ENCODE results near the gene YJEFN3.
A peak's percentile ranks its signal among the peaks of the same experiment; 100 is the strongest.

YJEFN3 gene

DNA sequence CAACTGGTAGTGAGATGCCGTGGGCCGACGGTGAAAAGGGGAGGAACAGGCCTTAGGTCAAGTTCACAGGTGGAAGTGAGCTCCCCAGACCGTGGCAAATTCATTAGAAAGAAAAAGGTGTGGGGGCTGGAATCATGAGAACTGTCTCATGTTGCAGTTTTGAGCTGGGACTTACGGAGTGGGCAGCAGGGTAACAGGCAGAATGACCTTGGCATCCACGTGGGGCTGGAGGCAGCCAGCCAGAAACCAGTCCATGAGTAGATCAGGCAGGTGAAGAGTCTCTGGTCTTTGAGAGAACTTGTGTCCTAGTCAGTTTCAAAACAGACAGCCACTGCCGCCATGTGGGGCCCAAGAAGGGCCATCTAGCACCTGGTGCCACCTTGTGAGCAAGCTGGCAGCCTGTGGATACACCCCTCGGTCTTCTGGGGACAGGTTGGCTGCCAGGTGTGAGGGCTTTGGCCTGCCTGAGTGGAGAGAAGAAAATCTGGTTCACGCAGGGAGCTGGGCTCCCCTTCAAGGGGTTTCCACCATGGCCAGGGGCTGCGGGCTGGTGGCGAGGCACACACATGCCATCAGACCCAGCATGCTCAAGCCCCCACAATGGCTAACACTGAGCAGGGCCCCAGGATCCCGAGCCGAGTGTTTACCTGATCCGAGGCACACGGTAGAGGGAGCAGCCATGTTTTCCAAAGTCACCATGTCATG is 37.2 kb upstream of the YJEFN3 start:
- DNase-seq (ENCODE audit: low spot score in 2 of 2): no peak
- peaks cover 17% of the 10 kb centered on the region for H3K4me1 Mint-ChIP-seq

DNA sequence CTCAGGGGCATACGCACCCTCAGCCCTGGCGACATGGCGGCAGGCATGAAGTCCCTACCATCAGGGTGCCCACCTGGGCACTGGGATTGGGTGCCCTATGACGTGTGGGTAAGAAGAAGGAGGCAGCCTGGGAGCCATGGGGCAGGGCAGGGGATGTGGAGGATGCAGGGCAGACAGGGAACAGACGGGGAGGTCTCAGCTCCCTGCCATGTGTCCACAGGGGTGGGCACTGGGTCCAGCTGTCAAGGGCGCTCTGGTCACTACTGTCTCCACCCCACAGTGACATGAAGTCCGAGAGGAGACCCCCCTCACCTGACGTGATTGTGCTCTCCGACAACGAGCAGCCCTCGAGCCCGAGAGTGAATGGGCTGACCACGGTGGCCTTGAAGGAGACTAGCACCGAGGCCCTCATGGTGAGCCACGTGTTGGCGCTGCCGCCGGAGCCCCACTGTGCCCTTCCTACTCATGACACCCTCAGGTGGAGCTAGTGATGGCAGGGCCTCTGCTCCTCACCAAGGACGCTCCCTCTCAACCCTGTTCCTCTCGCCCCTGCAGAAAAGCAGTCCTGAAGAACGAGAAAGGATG is 36.6 kb upstream of the YJEFN3 start:
- Mint-ChIP-seq H3K4me3 (no peak overlapping the region), H3K36me3 (peaks cover 7% of the 10 kb centered on the region), H3K9me3 (no peaks in the 10 kb centered on the region), H3K4me1 (peaks cover 16% of the 10 kb centered on the region), H3K27me3 (no peaks in the 10 kb centered on the region), H3K27ac (no peak overlapping the region)
- no peak for DNase-seq (ENCODE audit: low spot score in 2 of 2)
- ATAC-seq (ENCODE audit: low read depth): no peak

More for the DNA sequence above, 37.2 kb upstream of the YJEFN3 start:
- Mint-ChIP-seq H3K27ac (no peak overlapping the region), H3K36me3 (peaks cover 10% of the 10 kb centered on the region), H3K27me3 (no peaks in the 10 kb centered on the region), H3K4me3 (no peak overlapping the region), H3K9me3 (no peaks in the 10 kb centered on the region)
- ATAC-seq (ENCODE audit: low read depth): no peak

DNA sequence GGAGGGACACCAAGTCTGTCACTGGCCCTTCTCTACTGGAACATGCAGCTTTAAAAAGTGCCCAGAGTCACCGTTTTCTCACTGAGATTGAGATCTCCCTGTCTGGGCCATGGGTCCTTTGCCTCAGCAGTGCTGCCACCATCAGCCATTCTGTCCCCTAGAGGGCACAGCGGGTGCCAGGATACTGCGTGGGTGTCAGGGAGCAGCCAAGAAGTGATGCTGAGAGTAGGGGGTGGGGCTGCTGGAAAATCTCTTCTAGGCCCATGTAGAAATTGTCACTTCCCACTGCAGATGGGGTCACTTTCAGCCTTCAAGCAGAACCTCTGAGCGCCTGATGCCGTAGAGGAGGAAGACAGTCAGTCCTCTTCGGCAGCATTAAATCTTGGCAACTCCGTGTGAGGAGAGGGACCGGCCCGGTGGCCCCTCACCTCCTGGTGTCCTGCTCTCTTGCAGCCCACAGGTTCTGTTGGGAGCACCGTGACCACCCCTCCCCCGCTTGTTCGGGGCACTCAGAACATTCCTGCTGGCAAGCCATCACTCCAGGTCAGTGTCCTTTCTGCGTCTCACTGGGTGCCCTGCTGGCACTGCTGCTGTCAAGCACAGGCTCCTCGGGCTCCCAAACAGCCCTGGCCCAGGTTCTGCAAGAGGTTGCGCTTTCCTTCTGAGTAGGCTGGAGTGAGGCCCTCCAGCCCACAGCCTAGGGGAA is 34.7 kb upstream of the YJEFN3 start:
- DNase-seq (ENCODE audit: low spot score in 2 of 2) (no peak), ATAC-seq (ENCODE audit: low read depth) (no peak)
- Mint-ChIP-seq H3K9me3 (no peaks in the 10 kb centered on the region), H3K27me3 (no peaks in the 10 kb centered on the region), H3K36me3 (peaks cover 7% of the 10 kb centered on the region), H3K27ac (no peak overlapping the region), H3K4me1 (peaks cover 12% of the 10 kb centered on the region), H3K4me3 (no peak overlapping the region)

DNA sequence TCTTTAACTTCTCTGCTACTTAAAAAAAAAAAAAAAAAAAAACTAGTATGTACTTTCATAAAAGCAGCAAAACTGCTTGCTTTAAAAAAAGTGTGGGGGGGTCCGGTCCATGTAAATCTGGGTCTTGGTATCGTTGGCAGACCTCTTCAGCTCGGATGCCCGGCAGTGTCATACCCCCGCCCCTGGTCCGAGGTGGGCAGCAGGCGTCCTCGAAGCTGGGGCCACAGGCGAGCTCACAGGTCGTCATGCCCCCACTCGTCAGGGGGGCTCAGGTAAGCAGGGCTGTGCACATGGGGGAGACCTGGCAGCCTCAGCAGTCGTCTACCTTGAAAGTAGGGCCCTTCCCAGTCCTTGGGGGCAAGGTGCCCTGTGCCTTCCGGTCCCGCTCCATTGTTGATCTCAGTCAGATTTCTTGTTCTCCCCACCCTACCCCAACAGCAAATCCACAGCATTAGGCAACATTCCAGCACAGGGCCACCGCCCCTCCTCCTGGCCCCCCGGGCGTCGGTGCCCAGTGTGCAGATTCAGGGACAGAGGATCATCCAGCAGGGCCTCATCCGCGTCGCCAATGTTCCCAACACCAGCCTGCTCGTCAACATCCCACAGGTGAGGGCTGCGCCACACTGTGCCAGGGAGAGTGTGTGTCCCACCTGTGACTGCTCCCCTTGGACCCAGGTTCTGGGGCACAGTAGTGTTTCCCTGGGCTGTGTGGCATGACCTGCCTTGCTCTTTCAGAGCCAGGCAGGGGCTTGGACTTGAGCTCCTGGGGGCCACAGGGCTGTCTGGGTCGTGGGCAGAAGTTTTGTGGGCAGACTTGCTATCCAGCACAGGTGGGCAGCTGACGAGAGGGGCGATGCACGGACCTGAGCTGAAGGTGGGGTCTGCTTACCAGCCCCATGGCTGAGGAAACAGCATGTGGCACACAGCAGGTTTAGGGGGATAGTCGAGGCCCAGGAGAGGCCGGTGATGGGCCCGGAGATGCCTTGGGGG is 32.8 kb upstream of the YJEFN3 start:
- ATAC-seq (ENCODE audit: low read depth): no peak
- H3K9me3 Mint-ChIP-seq: no peaks in the 10 kb centered on the region
- H3K4me1 Mint-ChIP-seq: no peaks in the 10 kb centered on the region
- H3K27ac Mint-ChIP-seq: peak overlapping the region; percentile 28
- no peak for DNase-seq (ENCODE audit: low spot score in 2 of 2)
- H3K27me3 Mint-ChIP-seq: no peaks in the 10 kb centered on the region
- no peak overlapping the region for H3K4me3 Mint-ChIP-seq
- peaks cover 8% of the 10 kb centered on the region for H3K36me3 Mint-ChIP-seq

DNA sequence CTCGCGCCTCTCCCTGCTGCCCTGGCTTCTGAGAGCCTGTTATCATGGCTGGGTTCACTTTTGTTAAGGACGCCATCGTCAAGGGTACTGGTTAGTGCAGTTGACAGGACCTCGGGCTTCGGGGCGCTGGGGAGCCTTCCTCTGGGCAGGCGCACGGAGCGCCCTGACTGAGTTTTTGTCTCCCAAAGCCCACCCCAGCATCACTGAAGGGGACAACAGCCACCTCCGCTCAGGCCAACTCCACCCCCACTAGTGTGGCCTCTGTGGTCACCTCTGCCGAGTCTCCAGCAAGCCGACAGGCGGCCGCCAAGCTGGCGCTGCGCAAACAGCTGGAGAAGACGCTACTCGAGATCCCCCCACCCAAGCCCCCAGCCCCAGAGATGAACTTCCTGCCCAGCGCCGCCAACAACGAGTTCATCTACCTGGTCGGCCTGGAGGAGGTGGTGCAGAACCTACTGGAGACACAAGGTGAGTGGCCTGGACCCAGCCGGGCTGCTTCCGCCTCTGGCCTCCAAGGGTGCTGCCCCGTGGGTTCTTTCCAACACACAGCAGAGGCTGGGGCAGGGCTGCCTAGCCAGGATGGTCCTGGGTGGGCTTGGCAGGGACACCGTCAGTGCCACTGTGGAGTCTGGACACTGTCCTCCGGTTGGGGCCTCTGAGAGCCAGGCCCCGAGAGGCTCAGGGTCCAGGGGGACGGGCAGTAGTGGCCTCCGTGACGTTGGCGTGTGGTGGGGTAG is 30.3 kb upstream of the YJEFN3 start:
- no peaks in the 10 kb centered on the region for H3K9me3 Mint-ChIP-seq
- peaks cover 24% of the 10 kb centered on the region for H3K36me3 Mint-ChIP-seq
- H3K4me1 Mint-ChIP-seq: no peaks in the 10 kb centered on the region
- no peak overlapping the region for H3K4me3 Mint-ChIP-seq
- ATAC-seq (ENCODE audit: low read depth) (no peak), DNase-seq (ENCODE audit: low spot score in 2 of 2) (no peak)
- H3K27me3 Mint-ChIP-seq: no peaks in the 10 kb centered on the region
- H3K27ac Mint-ChIP-seq: no peak overlapping the region

DNA sequence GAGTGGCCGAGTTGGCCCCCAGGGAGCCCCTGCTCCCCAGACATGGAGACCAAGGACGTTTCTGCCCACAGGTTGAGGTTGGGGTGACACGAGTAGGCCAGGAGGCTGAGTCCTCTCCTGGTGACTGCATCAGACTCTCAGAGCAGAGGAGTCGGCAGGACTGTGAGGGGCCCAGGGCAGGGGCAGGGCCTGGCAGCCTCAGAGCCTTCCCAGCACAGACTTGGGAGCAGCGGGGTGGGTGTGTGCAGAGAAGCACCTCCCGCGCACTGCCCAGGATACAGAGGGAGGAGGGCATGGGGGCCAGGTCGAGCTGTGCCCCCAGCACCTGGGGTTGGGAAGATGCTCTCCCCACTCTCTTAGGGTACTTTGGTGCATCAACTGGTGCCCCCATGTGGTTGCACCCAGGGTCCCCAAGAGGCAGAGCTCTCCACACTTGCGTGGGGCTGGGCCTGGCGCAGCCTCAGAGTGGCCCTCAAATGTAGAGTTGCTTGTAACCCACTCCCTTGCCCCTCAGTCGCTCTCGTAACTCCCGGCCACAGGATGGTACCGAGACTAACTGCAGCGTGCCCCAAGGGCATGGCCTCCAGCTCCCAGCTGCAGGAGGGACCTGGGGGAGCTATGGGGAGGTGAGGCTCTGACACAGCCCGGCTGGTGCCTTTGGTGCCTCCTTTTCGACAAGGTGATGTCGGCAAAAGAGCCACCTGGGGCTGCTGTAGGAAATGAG is 29.3 kb upstream of the YJEFN3 start:
- ATAC-seq (ENCODE audit: low read depth) (no peak), DNase-seq (ENCODE audit: low spot score in 2 of 2) (no peak)
- Mint-ChIP-seq H3K27ac (no peak overlapping the region), H3K4me3 (no peak overlapping the region), H3K27me3 (no peaks in the 10 kb centered on the region), H3K4me1 (no peaks in the 10 kb centered on the region), H3K9me3 (no peaks in the 10 kb centered on the region), H3K36me3 (peaks cover 26% of the 10 kb centered on the region)

DNA sequence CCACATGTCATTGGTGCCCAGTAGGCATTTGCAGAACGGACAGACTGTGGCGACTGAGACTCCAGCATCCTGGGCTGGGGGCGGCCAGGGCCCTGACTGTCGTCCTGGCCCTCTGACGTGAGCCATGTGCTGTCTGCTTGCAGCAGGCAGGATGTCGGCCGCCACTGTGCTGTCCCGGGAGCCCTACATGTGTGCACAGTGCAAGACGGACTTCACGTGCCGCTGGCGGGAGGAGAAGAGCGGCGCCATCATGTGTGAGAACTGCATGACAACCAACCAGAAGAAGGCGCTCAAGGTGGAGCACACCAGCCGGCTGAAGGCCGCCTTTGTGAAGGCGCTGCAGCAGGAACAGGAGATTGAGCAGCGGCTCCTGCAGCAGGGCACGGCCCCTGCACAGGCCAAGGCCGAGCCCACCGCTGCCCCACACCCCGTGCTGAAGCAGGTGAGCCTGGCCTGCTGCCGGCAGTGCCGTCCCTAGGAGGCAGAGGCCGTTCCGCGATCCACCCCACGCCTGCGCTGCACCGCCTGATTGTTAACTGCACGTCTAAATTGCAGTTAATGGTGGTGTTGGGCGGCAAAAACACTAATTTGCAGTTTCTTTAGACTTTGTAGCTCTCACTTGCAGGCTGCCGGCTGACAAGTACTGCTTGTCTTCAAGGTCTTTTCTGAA is 27.6 kb upstream of the YJEFN3 start:
- no peaks in the 10 kb centered on the region for H3K9me3 Mint-ChIP-seq
- no peaks in the 10 kb centered on the region for H3K27me3 Mint-ChIP-seq
- ATAC-seq (ENCODE audit: low read depth) (no peak), DNase-seq (ENCODE audit: low spot score in 2 of 2) (no peak)
- peaks cover 26% of the 10 kb centered on the region for H3K36me3 Mint-ChIP-seq
- H3K4me3 Mint-ChIP-seq: no peak overlapping the region
- H3K27ac Mint-ChIP-seq: no peak overlapping the region
- H3K4me1 Mint-ChIP-seq: no peaks in the 10 kb centered on the region

DNA sequence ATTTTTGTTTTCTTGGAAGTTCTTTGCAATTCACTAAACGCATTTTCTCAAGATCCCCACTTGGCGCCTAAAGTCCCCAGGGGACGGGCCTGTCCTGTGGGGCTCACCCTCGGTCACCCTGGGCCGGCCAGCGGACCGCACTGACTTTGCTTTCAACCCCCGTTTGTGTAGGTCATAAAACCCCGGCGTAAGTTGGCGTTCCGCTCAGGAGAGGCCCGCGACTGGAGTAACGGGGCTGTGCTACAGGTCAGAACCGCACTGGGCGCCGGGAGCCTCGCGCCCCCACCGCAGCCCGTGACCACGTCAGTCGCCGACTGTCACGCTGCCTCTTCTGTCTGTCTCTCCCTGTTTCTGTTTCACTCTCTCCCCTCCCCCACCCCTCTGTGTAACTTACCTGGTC is 26.9 kb upstream of the YJEFN3 start:
- Mint-ChIP-seq H3K27ac (no peak overlapping the region), H3K9me3 (no peaks in the 10 kb centered on the region), H3K4me3 (no peak overlapping the region), H3K27me3 (no peaks in the 10 kb centered on the region), H3K4me1 (no peaks in the 10 kb centered on the region), H3K36me3 (peaks cover 25% of the 10 kb centered on the region)
- DNase-seq (ENCODE audit: low spot score in 2 of 2) (no peak), ATAC-seq (ENCODE audit: low read depth) (no peak)

DNA sequence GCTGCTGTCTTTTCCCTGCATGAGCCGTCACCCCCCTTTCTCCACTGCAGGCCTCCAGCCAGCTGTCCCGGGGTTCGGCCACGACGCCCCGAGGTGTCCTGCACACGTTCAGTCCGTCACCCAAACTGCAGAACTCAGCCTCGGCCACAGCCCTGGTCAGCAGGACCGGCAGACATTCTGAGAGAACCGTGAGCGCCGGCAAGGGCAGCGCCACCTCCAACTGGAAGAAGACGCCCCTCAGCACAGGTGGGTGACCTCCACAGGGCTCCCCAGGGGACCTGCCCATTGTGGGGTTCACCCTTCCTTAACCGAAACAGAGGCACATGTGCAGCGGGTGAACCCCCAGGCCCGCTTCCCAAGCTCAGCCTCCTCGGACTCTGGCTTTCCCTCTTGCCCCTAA is 26.4 kb upstream of the YJEFN3 start:
- H3K4me1 Mint-ChIP-seq: no peaks in the 10 kb centered on the region
- H3K36me3 Mint-ChIP-seq: peaks cover 25% of the 10 kb centered on the region
- no peaks in the 10 kb centered on the region for H3K9me3 Mint-ChIP-seq
- ATAC-seq (ENCODE audit: low read depth) (no peak), DNase-seq (ENCODE audit: low spot score in 2 of 2) (no peak)
- H3K27me3 Mint-ChIP-seq: no peaks in the 10 kb centered on the region
- H3K27ac Mint-ChIP-seq: no peak overlapping the region
- no peak overlapping the region for H3K4me3 Mint-ChIP-seq

DNA sequence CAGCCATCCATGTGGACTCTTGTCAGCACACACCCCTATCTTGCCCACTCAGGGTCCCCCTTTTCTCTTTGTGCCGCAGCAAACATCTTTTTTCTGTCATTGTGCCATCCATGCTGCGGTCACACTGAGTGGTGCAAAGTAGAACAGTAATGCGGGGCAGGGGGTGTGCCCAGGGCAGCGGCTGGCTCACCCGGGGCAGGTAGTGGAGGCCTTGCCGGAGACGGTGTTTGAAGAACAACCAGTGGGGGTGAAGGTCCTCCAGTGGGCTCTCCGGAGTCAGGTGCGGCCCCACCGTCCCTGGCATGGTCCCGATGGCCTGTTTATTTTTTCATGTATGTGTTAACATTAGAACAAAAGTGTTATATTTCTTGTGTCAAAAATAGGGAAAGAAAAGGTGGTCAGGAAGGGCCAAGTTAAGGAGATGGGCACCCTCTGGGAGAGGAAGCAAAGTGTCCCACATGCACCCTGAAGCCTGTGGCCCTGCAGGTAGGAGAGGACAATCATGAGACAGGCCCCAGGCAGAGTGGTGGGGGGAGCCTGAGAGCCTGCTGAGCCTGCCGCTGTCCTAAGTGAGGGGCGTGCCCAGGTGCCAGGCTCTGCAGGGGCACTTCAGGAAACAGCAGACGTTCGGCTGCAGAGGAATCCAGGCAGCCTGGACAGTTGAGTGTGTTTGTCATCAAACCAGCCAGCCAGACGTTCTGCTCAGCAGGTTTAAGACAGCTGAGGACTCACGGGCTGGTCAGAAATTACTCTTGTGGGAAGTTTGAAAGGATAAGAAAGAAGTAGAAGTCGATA is 25.7 kb upstream of the YJEFN3 start:
- Mint-ChIP-seq H3K4me1 (no peaks in the 10 kb centered on the region), H3K36me3 (peaks cover 30% of the 10 kb centered on the region), H3K9me3 (no peaks in the 10 kb centered on the region), H3K27ac (peak overlapping the region; percentile 62), H3K27me3 (no peaks in the 10 kb centered on the region), H3K4me3 (no peak overlapping the region)
- ATAC-seq (ENCODE audit: low read depth): no peak
- no peak for DNase-seq (ENCODE audit: low spot score in 2 of 2)

DNA sequence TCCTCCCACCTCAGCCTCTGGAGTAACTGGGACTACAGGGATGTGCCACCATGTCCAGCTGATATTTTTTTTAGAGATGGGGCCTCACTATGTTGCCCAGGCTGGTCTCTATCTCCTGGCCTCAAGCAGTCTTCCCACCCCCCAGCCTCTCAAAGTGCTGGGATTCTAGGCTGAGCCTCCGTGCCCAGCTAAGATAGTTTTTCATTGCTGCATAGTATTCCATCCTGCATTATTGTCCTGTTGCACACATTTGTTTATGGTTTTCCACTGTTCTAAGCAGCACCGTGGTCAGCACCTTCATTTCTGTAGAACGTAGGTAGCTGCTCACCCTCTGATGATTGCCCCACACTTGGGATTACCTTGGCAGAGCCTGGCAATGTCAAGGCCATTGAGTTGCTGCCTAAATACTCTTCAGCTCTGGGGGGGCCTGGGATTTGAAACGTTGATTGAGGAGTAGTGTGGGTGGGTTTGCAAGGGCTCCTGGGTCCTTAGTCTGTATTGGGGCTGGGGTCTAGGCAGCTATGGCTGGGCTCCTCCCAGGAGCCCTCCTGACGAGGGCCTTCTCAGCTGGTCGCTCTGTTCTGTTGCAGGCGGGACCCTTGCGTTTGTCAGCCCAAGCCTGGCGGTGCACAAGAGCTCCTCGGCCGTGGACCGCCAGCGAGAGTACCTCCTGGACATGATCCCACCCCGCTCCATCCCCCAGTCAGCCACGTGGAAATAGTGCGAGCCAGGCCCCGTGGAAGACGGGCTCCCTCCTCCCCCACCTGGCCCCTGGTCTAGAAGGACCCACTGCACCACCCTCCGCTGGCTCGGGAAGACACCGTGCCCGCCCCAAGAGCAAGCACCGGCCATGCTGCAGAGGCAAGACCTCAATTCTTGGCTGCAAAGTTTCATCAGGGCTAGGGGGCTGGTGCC is 23.7 kb upstream of the YJEFN3 start:
- no peak for ATAC-seq (ENCODE audit: low read depth)
- no peaks in the 10 kb centered on the region for H3K27me3 Mint-ChIP-seq
- no peak for DNase-seq (ENCODE audit: low spot score in 2 of 2)
- peaks cover 30% of the 10 kb centered on the region for H3K36me3 Mint-ChIP-seq
- H3K27ac Mint-ChIP-seq: no peak overlapping the region
- no peak overlapping the region for H3K4me3 Mint-ChIP-seq
- no peaks in the 10 kb centered on the region for H3K4me1 Mint-ChIP-seq
- H3K9me3 Mint-ChIP-seq: no peaks in the 10 kb centered on the region
